ENCODE results near the gene INAVA.

GRCh38 chr1:200892958-200893357 lies 1.7 kb upstream of the INAVA start:
- no peak for TF ChIP-seq EZH2 (IDR thresholded peaks at IDR 0.05; ENCODE audit: borderline replicate concordance, insufficient read depth, low read depth, low read length, poor library complexity, severe bottlenecking)
- TF ChIP-seq CTCF (IDR thresholded peaks at IDR 0.05) = no peak
